Bone marrow (tissue), 2 donors: Measurements from ENCODE around the gene PSTPIP2.
A peak's percentile ranks its signal among the peaks of the same experiment; 100 is the strongest.
"Not testable (repeated sequence)": the region's sequence is repeated elsewhere in the genome, so short reads cannot be mapped to it uniquely, and the experiment has no call there.

ENCODE experiments used
- DNase-seq, 2 donors: peaks; one replicate each; lab custom pipeline; 2025; lab: John Stamatoyannopoulos, UW

Gene PSTPIP2

GRCh38 chr18:46037512-46038305, 34.4 kb downstream of the PSTPIP2 start:
- no peak for DNase-seq

- no peak for DNase-seq
These were observed 36.1 kb downstream of the PSTPIP2 start for GRCh38 chr18:46035696-46036680.

GRCh38 chr18:46034230-46034629, 37.8 kb downstream of the PSTPIP2 start:
- DNase-seq, result no peak

GRCh38 chr18:46031741-46032140, 40.3 kb downstream of the PSTPIP2 start:
- no peak for DNase-seq

- DNase-seq, result no peak
These were observed 43.5 kb downstream of the PSTPIP2 start for GRCh38 chr18:46028536-46028891.

- no peak for DNase-seq
These were observed 52.1 kb downstream of the PSTPIP2 start for GRCh38 chr18:46019936-46020335.

- DNase-seq, result peak in 1 of 2 donors; percentile 31
These were observed 58.4 kb downstream of the PSTPIP2 start for GRCh38 chr18:46013484-46014189.

GRCh38 chr18:46010676-46011075, 61.4 kb downstream of the PSTPIP2 start:
- no peak for DNase-seq

GRCh38 chr18:46010050-46010449, 62.0 kb downstream of the PSTPIP2 start:
- no peak for DNase-seq

GRCh38 chr18:46009125-46009840, 62.8 kb downstream of the PSTPIP2 start:
- DNase-seq, result peak in 1 of 2 donors; percentile 43

- no peak for DNase-seq
These were observed 63.5 kb downstream of the PSTPIP2 start for GRCh38 chr18:46008531-46008930.

GRCh38 chr18:46007165-46007564, 64.9 kb downstream of the PSTPIP2 start:
- no peak for DNase-seq

- no peak for DNase-seq
These were observed 69.1 kb downstream of the PSTPIP2 start for GRCh38 chr18:46002934-46003333.

GRCh38 chr18:46001892-46002291, 70.2 kb downstream of the PSTPIP2 start:
- no peak for DNase-seq

GRCh38 chr18:46001074-46001473, 71.0 kb downstream of the PSTPIP2 start:
- DNase-seq, result no peak

GRCh38 chr18:45999536-45999935, 72.5 kb downstream of the PSTPIP2 start:
- DNase-seq, result no peak

GRCh38 chr18:45998244-45998643, 73.8 kb downstream of the PSTPIP2 start:
- DNase-seq, result no peak

GRCh38 chr18:45997700-45998151, 74.3 kb downstream of the PSTPIP2 start:
- no peak for DNase-seq

GRCh38 chr18:45995461-45995860, 76.6 kb downstream of the PSTPIP2 start:
- DNase-seq, result no peak

- no peak for DNase-seq
These were observed 78.6 kb downstream of the PSTPIP2 start for GRCh38 chr18:45993438-45993837.

GRCh38 chr18:45992527-45992926, 79.5 kb downstream of the PSTPIP2 start:
- not testable (repeated sequence) for DNase-seq
